Stimulated activated CD4-positive, alpha-beta T cell treated with anti-CD3 and anti-CD28 coated beads, Interleukin-15, amount 100 ng/mL, for 24 hours (primary cell): ENCODE results near the gene GRPEL2.
"Not testable (repeated sequence)": the region's sequence is repeated elsewhere in the genome, so short reads cannot be mapped to it uniquely, and the experiment has no call there.

Experiments
- DNase-seq: peaks from one replicate; pipeline ENCODE4 v3.0.0-alpha.2; 2020

GRPEL2 gene

DNA sequence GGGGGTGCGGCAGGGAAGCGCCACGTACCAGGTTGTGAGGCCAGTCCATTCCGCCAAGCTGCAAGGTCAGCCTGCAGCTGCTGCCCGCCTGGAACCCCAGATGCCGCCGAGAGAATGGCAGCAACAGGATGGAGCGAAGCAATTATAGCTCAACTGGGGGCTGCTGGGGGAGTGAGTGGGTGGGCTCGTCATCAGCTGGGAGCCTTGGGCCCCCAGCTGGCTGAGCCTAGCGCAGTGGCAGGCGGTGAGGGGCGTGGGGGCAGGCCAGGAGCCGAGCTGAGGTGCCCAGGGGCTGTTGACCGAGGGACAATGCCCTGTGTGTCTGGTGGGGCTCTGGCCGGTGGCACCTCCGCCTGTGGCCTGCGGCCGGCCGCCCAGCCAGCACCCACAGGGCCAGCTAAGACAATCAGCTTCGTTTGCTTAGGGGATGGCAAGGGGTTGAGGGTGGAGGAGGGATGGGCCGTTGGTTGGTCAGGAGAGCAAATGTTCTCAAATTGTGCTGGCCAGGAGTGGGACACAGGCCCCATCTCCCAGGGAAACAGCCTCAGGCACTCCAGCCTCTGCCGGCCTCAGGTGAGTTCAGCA, 34.0 kb downstream of the GRPEL2 start, which contains the start of gene IL17B:
Gene IL17B, minus strand, starts transcription at position 116 of the 585 bp plus-strand sequence. Its CDS starts 67 bp downstream, at position 49.
- DNase-seq: no peak

DNA sequence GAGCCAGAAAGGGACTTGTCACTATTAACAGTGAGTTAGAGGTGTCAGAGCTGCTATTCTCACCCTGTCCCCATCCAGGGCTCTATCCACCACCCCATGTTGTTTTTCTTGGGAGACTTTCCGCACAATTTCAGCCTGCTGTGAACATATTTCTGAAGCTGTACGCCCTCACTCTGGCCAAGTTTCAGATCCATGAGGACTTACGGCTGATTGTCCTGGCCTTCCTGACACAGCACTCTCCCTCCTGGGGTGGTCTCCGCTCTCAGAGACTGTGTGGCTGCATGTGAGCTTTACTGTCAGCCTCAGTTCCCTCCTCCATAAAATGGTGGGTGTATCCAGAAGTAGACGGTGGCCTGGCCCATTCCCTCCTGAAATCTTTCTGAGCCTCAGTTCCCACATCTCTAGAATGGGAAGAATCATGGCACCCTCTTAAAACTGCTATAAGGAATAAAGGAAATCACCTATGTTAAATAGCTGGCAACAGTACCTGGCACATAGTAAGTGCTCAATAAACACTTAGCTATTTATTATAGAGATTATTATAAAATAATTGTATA, 34.6 kb downstream of the GRPEL2 start:
- DNase-seq: no peak

DNA sequence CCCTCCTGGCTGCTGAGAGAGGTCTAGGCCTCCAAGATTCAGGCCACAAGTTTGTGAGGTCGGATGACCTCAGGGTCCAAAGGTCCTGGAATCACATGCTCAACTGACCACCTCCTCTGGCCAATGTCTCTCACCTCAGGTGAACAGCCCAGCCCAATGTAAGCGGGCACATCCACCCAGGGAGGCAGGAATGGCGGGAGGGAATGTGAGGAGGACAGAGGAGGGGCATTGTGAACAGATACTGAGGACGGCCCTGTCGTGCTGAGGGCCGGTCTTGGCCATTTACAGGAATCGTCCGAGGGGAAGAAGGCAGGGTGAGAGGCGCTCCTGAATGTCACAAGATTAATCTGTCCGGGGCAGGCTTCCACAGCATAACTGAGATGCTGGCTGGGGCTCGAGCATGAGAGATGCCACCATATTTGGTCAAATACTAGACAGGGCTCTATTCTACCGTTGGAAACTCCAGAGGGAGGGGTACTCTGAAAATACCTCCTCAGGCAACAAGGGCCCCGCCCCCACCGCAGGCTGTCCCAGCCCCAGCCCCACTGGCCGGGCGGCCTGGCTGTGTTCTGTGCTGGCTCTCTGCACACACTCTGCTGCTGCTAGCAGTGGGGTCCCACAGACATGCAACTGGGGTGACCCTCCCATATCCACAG, 35.3 kb downstream of the GRPEL2 start:
- DNase-seq: no peak

DNA sequence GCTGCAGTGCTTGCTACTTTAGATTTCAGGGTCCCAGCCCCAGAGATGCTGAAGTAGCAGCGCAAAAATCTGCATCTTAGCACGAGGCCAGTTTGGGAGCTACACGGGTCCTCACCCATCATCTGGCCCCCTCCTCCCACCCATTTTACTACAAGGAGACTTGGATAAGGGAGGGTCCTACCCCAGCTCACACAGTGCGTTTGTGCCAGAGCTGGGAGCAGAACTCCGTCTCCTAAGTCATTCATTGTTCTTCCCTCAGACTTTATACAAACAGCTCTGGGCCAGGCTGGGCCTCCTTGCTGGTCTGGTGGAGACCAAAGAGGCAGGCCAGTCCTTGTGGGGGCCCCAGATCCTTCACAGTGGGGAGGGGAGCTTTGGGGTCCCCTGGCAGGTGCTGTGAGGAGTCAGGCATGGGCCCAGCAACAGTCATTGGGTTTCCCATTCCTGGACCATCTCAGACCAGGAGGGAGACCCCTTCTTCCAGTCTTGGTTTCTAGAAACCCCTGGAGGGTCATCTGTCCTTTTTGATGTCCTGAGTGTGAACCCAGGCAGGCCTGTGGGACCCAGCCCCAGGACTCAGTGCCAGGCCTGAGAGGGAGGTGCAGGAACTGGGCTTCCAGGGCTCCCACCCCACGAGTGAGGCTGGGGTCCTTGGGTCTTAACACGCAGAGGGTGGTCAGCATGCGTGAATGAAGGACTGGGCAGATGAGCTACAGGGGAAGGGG, 36.1 kb downstream of the GRPEL2 start:
- no peak for DNase-seq

DNA sequence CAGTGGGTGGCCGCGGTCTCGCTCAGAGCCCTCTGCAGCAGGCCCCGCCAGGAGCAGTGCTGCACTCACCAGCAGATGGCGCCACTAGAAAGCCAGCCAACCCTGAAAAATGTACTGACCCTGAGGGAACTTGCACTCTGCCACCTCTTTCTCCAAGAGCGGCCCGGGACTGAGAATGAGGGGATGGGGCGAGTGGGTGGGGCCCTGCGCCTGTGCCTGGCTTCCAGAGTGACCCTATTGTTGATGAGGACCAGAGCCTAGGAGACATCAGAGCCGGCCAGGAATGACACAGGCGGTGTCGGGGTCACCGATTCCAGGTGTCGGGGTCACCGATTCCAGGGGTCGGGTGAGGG, 36.7 kb downstream of the GRPEL2 start:
- DNase-seq: peak; percentile 83

DNA sequence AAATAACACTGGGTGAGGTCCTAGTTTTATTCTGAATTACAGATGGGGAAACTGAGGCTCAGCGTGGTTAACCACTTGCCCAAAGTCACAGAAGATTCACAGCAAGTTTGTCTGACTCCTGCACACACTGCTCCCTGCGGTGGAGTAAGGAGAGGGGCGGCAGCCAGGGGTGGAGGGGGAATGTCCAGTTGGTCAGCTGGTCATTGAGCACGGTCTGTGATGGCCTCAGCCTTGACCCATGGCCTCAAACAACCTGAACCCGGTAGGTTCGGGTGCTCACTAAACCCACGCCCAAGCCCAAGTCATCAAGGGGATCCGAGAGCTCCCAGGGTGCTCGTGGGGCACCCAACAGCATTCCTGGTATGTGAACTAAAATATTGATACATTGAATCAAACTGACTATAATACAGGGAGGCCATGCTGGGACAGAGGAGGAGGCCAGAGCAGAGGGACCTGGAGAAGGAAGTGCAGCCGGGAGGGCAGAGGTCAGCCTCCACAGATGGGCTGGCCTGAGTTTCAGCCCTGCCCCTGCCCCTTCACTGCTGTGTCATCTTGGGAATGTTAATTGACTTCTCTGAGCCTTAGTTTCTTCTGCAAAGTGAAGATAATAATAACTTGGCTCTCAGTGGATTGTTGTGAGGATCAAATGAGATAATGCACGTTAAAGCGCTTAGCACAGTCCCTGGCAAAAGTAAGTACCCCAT, 37.4 kb downstream of the GRPEL2 start:
- DNase-seq: no peak

DNA sequence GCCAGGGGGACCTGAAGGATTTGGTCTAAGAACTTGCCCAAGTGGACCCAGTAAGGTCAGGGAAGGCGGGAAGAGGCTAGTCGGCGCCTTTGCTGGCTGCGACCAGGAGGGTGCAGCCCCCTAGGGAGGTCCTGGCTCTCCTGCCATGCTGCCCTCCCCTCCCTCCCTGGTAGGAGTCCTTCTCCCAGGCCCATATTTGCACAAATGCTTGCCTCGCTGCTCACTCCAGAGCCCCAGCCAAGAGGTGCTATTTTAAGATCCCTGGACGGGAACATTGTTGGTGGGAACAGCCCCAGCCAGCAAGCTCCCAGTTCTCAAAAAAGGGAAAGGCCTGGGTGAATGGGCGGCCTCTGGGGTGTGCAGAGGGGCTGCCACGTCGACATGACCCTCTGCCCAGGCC, 38.1 kb downstream of the GRPEL2 start:
- DNase-seq: no peak

DNA sequence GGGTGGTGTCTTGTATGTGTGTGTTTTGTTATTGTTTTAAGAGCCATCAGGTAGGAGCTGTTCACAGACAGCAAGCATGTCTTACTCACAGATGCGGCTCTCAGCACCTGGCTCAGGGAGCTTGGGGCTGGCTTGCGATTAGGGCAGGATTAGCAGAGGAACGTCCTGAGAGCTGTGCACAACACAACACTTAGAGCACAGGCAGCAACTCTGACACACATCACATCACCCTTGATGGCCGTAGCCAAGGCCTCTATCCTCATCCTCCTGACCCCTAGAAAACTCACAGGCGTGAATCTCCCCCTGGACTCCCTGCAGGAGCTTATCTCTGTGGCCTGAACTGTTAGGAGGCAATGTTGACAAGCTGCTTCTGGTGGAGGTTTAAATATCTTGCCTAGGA, 40.9 kb downstream of the GRPEL2 start:
- no peak for DNase-seq

DNA sequence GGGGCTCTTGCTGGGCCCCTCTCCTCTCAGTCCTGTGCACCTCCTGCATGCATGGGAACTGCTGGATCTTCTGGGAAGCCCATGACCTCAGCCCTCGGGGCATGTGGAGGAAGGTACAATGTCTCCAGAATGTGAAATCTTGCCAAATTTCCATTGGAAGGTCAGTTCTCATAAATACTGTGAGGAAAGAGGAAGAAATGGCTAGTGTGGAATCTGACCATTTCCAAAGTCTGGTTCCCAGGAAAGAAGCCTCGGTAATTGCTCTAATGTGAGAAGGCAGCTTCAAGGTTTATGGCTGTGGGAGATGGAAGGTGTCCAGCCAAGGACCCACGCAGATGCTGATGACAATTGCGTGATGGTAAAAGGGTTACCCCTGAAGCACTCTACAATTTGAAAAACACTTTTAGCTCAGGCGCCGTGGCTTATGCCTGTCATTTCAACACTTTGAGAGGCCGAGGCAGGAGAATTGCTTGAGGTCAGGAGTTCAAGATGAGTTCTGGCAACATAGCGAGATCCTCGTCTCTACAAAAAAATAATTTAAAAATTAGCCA, 41.9 kb downstream of the GRPEL2 start:
- DNase-seq: no peak

DNA sequence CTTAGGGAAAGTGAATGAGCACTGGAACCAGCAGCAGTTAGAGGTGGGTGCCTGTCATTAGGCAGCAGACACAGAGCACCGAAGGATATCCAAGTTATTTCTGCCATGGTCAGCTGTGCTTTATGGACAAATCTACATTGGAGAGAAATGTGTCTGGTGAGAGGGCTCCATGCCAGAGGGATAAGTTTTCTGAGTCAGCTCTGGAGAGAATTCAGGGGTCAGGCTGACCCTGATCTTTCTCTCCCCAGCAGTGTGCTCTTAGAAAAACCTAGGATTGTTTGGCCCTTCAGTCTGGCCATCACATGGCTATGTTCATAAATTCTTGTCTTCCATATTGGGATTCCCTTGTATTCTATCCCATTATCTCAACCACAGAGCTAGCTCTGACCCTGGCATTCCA, 42.7 kb downstream of the GRPEL2 start:
- no peak for DNase-seq

DNA sequence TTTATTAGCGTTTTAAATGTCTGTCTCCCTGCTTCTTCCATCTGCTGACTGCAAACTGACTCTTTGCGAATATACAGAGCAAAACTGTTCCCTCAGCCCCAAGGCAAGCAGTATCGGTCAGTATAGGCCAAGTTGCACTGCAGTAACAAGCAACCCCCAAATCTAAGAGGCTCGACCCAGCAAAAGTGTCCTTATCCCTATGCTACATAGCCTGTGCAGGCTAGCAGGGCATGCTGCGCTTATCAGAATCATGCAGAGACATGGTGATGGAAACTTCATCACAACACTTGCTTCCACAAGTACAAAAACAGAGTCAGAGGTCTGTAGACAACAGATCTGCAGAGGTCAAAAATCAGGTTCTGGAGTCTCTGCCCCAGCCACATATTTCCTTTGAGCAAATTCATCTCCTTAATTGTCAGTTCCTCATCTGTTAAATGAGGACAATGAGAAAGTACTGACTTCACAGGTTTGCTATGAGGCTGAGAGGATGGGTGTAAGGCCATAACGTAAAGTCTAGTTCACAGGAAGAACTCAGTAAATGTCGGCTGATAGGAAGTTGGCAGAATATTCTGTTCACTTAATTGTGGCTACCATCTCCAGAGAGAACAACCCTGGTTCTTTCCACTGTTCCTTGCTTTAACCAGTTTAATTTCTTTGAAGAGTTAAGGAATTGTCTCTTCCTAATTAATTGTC, 43.3 kb downstream of the GRPEL2 start:
- no peak for DNase-seq

DNA sequence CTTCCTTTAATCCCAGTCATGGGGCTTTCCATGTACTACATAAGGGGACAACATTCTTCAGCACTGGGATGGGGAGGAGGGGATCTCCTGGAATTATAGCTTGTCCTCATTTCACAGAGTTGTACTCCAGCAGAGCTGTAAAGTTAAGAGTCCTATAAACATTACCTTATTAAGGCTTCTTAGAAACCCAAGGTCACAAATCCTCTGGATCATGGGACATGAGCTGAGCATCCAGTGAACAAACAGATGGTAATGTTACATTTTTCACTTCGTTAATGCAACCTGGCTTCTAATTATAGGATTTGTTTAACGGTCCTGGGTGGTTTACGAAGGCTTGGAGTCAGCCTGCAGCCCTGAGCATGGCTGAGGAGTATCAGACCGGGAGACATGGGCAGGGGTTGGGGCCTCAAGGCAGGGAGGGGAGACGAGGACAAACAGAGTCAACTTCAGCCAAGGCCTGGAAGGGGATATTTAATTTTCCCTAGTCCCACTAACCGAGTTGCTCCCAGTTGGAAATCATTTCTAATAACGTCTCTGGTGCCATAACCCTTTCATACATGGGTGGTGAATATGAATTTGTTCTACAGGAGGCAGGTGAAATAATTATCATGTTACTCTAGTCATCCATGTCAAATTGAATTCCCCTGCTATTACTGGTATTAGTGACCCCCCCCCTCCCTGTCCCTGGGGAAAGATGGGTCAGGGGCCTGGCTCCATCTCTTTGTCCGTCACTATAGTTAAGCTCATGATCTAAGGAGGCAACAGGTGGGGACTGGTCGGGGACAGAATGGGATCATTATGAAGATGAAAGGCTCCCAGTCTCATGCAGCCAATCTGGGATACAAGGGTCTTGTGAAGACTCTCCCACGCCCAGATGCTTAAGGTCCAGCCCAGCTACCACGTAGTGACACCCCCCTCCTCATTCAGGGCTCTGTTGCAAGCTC, 44.5 kb downstream of the GRPEL2 start:
- no peak for DNase-seq

DNA sequence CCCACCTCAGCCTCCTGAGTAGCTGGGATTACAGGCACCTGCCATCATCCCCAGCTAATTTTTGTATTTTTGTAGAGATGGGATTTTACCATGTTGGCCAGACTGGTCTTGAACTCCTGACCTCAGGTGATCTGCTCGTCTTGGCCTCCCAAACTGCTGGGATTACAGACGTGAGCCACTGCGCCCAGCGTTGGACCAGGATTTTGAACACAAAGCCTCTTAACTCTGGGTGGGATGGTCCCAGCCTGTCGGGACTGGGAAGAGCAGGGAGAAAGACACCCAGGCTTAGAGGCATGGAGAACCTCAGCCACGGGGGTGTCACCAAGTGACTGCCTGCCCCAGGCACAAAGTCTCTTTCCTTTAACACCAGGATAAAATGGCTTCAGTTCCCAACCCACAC, 45.8 kb downstream of the GRPEL2 start:
- DNase-seq: not testable (repeated sequence)

DNA sequence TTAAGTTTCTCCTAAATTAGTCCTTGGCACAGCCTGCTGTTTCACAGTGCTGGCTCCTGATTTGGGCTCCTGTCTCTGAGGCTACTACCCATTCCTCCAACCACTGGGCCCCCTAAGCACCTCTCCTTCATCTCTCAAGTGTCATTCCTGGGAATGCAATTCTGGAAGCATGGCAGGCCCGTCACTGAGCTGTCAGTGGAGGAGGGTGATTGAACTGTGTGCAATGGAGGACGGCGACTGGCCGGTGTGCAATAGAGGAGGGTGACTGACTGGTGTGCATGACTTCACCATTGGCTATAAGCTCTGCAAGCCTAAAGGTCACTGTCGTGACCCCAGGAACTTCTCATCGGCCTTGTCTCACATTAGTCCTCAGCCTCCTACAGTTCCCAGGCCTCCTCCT, 46.2 kb downstream of the GRPEL2 start:
- DNase-seq: no peak

DNA sequence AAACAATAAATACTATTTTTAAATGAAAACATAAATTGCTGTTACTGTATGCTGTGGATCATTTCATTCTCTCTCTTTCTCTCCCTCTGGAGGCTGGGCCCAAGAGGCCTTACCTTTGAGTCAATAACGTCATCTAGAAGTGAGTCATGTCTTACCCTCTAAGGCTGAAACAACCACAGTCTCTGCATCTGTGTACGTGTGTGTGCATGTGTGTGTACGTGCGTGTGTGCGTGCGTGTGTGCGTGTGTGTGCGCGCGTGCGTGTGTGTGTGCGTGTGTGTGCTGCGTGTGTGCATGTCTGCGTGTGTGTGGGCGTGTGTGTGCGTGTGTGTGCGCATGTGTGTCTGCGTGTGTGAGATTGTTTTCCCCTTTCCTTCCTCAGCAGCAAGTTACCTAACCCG, 47.4 kb downstream of the GRPEL2 start:
- no peak for DNase-seq

DNA sequence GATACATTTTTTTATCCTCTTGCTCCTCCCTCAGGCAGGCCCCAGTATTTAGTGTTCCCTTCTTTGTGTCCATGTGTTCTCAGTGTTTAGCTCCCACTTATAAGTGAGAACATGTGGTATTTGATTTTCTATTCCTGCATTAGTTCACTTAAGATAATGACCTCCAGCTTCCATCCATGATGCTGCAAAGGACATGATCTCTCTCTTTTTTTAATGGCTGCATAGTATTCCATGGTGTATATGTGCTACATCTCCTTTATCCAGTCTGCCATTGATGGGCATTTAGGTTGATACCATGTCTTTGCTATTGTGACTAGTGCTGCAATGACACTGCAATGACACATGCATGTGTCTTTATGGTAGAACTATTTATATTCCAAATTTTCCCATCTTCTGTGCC, 49.7 kb downstream of the GRPEL2 start:
- not testable (repeated sequence) for DNase-seq

DNA sequence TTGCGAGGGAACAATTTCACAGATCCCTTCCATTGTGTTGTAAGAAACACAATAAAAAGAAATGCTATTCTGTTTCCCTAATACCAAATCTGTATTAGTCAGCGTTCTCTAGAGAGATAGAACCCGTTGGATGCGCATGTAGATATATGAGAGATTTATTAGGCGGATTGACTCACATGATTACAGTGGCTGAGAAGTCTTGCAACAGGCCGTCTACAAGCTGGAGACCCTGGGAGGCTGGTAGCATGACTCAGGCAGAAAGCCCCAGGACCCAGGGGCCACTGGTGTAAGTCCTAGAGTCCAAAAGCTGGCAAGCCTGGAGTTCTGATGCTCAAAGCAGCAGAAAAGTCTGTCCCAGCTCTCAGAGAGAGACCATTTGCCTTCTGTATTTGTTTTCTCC, 52.2 kb downstream of the GRPEL2 start:
- no peak for DNase-seq

DNA sequence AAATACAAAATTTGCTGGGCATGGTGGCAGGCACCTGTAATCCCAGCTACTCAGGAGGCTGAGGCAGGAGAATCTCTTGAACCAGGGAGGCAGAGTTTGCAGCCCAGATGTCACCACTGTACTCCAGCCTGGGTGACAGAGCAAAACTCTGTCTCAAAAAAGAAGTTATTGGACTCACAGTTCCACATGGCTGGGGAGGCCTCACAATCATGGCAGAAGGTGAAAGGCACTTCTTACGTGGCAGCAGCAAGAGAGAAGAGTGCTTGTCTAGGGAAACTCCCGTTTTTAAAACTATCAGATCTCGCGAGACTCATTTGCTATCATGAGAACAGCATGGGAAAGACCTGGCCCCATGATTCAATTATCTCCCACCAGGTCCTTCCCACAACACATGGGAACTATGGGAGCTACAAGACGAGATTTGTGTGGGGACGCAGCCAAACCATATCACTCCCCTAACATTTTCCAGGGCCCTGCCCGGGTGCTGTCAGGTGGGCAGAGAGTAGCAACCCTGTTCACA, 53.5 kb downstream of the GRPEL2 start:
- not testable (repeated sequence) for DNase-seq

DNA sequence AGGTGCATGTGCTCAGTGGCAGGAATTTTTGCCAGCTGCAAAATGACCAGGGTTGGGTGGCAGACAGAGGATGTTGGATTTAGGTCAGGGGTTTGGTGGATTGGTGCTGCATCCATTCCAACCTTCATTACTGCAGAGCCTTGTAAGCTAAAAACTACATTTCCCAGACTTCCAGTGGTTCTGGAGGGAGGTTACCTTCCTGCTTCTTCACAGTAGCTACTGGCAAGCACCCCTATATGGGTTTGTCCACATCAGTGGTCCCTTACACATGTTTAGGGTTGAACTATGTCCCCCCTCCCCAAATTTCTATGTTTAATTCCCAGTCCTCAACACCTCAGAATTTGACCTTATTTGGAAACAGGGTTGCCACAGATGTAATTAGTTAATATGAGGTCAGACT, 54.5 kb downstream of the GRPEL2 start:
- DNase-seq: no peak

DNA sequence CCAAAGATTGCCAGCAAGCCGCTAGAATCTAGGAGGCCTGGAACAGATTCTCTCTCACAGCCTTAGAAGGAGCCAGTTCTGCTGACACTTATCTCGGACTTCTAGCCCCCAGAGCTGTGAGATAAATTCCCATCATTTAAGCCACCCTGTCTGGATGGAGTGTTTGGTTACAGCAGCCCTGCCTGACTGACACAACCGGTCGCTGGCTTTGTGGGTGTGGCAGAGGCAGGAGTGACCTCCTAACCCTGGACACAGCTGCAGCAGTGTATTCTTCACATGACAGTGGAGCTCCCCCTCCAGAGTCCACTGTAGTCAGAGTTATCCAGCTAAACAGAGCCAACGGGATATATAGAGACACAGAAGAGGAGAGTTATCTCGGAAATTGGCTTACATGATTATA, 55.0 kb downstream of the GRPEL2 start:
- DNase-seq: no peak

DNA sequence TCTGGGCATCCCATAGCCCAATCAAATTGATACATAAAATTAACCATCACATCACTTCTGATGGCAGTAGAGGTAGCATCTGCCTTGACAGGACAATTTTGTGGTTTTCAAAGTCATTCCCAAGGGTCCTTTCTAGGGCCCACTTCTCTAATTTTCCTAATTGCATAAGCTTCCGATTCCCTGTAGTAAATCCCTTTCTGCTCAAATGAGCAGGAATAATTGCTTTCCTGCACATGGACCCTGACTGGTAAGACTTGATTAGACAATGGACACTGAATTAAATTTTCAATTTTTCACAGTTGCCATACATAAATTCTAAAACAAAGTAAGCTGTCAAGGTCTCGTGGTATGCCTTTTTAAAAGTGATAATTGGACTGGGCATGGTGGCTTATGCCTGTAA, 55.8 kb downstream of the GRPEL2 start:
- no peak for DNase-seq
